GM19467 (cell line): ENCODE measurements around the gene ZNF441.
"Not testable (repeated sequence)": the region's sequence is repeated elsewhere in the genome, so short reads cannot be mapped to it uniquely, and the experiment has no call there.

ENCODE experiments used
- ATAC-seq: cut with Tn5 transposase; IDR thresholded peaks from one replicate; pipeline ENCODE4 v1.9.1; 2021; ENCODE audit warnings: mild to moderate bottlenecking, moderate library complexity; ENCODE audit not compliant: unreplicated experiment

Gene ZNF441

DNA sequence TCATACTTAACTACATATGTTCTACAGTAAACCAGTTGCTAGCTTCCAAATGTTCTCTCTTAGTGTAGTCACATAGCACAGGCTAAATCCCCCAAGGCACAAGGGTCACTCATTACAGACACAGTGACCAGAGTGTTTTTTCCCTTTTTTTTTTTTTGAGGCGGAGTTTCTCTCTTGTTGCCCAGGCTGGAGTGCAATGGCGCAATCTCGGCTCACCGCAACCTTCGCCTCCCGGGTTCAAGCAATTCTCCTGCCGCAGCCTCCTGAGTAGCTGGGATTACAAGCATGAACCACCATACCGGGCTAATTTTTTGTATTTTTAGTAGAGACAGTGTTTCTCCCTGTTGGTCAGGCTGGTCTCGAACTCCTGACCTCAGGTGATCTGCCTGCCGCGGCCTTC, 9.9 kb downstream of the ZNF441 start:
- ATAC-seq: not testable (repeated sequence)

DNA sequence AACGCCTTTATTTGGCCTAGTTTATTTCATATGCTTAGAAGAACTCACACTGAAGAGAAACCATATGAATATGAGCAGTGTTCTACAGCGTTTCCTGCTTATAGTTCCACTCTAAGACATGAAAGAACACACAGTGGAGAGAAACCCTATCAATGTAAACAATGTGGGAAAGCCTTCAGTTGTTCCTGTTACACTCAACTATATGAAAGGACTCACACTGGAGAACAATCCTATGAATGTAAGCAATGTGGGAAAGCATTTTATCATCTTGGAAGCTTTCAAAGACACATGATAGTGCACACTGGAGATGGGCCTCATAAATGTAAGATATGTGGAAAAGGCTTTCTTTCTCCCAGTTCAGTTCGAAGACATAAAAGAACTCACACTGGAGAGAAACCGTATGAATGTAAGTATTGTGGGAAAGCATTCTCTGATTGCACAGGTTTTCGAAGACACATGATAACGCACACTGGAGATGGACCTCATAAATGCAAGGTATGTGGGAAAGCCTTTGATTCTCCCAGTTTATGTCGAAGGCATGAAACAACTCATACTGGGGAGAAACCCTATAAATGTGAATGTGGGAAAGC, 13.7 kb downstream of the ZNF441 start:
- no peak for ATAC-seq

DNA sequence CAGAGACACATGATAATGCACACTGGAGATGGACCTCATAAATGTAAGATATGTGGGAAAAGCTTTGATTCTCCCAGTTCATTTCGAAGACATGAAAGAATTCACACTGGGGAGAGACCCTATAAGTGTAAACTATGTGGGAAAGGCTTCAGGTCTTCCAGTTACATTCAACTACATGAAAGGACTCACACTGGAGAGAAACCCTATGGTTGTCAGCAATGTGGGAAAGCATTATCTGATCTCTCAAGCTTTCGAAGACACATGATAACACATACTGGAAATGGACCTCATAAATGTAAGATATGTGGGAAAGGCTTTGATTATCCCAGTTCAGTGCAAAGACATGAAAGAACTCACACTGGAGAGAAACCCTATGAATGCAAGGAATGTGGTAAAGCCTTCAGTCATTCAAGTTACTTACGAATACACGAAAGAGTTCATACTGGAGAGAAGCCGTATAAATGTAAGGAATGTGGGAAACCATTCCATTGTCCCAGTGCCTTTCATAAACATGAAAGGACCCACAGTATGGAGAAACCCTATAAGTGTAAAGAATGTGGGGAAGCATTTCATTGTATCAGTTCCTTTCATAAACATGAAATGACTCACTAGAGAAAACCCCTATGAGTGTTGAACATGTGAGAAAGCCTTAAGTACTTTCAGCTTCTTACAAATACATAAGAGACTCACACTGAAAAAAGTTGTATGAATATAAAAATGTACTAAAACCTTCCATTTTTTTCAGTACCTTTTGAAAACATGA, 14.7 kb downstream of the ZNF441 start:
- no peak for ATAC-seq

DNA sequence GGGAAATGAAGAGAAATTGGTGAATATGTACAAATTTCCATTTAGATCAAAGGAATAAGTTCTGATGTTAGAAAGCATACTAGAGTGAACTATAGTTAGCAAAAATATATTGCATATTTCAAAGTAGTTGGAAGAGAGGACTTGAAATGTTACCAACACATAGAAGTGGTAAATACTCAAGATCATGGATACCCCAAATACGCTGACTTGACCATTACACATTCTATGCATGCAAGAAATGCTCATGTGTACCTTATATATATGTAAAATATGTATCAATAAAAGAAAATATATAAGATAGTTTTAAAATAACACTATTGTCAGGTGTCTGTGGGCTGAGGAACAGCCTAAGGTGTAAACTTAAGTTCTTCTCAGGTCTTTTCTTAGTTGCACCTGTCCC, 17.0 kb downstream of the ZNF441 start:
- ATAC-seq: no peak

DNA sequence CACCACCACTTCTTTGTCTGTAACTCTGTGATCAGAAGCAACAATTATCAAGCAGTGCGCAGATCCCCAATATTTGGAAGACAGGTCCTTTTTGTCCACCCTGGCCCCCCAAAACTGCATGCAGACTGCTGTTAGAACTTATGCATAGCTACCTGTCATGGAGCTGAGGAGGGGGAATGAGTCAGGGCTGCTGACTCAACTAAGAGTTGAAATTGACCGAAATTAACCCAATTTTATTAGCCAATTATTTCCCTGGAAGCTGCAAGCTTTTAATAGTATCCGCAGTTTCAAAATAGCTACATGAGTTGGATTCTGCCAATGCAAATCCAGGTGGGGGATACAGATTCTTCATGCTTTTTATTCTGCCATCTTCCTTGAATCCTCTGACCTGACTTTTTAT, 17.6 kb downstream of the ZNF441 start:
- no peak for ATAC-seq

DNA sequence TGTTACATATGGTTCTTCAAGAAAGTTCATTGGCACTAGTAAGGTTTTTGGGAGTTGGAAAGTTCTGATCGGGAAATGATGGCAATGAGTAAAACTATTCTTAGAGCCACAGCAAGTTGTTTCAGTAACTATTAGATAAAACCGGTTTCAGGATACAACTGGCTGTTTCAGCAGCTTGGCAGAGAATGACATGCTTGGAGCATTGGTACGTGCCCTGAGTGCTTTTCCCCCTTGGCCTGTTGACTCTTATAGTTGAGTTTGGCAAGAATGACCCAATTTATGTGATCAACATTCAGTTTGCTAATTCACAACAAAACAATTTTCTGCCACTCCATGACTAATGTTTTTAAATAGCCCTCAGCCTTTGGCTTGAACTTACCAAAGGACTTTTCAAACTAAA, 20.7 kb downstream of the ZNF441 start:
- no peak for ATAC-seq

DNA sequence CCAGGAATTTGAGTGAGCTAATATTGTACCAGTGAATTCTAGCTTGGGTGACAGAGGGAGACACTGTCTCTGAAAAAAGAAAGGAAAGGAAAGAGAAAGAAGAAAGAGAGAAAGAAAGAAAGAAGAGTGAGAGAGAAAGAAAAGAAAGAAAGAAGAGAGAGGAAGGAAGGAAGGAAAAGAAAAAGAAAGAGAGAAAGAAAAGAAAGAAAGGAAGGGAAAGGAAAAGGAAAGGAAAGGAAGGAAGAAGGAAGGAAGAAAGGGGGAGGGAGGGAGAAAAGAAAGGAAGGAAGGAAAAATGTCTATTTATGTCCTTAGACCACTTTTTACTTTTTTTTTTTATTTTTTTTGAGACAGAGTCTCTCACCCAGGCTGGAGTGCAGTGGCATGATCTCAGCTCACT, 26.1 kb downstream of the ZNF441 start:
- ATAC-seq: no peak

DNA sequence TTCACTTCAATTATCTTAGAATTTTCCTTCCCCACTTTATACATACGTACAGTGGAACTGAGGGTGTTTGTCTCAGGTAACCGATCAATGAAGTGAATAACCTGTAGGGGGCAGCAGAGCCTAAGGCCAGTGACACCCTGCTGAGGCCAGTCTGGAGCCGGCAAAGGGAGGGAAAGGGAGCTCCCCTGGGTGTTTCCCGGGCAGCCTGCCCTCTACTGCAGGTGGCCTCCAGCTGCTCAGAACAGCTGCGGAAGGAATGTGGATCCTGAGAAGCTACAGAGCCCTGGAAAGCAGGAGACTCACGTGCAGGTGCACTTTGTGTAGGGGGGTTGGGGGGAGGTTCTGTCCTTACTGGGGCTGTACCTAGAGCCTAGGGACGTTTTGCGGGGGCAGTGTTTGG, 30.7 kb downstream of the ZNF441 start:
- ATAC-seq: no peak

DNA sequence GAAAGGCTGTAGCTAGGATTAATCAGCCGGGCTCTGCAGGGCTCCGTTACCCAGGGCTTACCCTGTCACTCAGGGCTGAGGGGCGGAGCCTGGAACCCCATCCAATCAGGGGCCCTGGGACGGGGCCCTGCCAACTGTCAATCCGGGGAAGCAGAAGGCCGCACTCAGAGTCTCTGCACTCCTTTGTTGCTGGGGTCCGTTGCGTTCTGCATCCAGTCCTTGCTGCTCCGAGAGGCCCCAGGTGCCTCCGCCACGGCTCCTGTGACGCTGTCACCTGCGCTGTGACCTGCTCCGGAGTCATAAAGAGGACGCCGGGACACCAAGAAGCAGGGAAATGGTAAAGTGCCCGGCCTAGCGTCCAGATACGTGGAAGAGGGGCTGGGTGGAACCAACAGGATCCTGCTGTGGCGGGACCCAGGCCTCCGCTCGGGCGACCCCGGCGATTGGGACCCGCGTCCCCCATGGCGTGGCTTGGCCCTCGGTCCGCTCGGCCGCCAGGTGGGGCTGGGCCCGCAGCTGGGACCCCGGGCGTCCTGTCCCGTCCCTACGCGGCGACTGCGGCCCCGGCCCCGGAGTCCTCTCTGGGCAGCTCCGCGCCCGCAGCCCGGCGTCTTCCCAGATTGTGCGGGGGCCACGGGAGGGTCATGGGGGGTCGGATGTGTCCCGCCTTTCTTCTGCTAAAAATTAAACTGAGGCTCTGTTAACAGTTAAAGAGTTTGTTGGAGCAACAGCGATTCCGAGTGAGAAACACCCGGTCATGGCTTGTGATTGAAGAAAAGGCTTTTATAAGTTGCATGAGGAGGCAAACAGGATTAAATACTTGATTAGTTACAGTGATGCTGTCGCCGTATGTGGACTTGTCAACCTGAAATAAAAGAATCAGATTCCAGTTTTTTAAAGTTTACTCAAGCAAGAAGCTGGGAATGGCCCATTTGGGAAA, 31.9 kb downstream of the ZNF441 start, which contains the start of gene ZNF491:
TSS of gene ZNF491 (plus strand) at position 133 of the 940 bp plus-strand sequence. CDS start 7,431 bp downstream, outside the sequence.
- ATAC-seq: peak; percentile 76

DNA sequence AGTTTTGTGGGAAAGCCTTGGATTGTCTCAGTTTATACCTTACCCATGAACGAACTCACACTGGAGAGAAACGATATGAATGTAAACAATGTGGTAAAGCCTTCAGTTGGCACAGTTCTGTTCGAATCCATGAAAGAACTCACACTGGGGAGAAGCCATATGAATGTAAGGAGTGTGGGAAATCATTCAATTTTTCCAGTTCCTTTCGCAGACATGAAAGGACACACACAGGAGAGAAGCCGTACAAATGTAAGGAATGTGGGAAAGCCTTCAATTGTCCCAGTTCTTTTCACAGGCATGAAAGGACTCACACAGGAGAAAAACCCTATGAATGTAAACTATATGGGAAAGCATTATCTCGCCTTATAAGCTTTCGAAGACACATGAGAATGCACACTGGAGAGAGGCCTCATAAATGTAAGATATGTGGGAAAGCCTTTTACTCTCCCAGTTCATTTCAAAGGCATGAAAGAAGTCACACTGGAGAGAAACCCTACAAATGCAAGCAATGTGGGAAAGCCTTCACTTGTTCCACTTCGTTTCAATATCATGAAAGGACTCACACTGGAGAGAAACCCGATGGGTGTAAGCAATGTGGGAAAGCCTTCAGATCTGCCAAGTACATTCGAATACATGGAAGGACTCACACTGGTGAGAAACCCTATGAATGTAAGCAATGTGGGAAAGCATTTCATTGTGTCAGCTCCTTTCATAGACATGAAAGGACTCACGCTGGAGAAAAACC, 39.7 kb downstream of the ZNF441 start:
- ATAC-seq: no peak

DNA sequence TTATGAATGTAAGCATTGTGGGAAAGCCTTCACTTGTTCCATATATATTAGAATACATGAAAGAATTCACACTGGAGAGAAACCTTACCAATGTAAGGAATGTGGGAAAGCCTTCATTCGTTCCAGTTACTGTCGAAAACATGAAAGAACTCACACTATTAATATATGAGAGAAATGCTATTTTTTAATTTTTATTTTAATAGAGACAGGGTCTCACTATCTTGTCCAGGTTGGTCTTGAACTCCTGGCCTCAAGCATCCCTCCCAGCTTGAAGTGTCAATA, 40.2 kb downstream of the ZNF441 start:
- ATAC-seq: no peak

DNA sequence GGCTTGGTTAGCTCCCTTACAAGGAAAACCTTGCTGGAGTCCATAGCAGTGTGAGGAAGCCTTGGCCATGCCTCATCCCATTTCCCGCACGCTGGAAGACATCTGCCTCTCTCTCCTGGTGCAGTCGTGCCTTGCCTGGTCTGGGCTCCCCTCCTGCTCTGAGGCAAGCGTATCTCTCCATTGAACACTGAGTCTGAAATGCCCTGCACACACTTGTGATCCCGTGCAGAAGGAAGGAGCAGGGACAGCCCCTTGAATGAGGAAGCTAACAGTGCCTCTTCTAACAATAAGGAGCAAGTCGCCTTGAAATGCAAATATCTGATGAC, 46.9 kb downstream of the ZNF441 start:
- ATAC-seq: peak; percentile 24

DNA sequence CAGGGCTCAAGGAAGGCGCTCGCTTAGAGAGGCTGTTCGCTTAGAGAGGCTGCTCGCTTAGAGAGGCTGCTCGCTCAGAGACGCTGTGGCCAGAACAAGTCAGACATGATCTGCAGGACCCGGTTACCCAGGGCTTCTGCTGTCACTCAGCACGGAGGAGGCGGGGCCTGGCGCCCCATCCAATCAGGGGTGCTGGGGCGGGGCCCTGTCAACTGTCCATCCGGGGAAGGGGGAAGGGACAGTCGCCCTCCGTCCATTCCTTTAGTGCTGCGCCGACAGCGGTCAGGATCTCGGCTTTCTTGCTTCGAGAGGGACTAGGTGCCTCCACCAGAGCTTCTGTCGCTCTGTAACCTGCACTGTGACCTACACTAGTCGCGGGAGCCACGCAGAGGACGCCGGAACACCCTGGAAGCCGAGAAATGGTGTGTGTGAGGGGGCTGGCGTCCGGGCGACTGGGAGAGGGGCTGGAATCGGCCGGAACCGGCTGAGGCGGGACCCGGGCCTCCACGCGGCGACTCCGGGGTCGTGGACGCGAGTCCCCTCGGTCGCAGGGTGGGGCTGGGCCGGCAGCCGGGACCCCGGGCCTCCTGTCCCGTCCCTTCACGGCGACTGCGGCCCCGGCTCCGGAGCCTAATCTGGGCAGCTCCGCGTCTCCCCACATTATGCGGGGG, 47.4 kb downstream of the ZNF441 start, which contains the start of gene ZNF440:
TSS of gene ZNF440 (plus strand) at position 245 of the 671 bp plus-strand sequence. CDS start at position 420, 175 bp downstream.
- peak; percentile 97 for ATAC-seq

DNA sequence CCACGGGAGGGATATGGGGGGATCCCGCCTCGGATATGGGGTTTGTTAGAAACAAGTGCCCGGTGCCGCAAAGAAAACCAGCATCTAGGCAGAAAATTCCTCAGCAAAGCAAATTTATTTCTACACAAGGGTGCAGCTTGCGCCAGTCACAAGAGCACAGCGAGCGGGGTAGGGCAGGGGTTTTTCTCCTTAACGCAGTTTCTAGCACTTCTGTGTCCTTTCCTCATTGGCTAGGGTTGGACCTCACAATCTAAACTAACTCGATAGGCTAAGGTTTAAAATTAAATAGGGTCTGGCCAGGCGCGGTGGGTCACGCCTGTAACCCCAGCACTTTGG, 47.9 kb downstream of the ZNF441 start:
- no peak for ATAC-seq

DNA sequence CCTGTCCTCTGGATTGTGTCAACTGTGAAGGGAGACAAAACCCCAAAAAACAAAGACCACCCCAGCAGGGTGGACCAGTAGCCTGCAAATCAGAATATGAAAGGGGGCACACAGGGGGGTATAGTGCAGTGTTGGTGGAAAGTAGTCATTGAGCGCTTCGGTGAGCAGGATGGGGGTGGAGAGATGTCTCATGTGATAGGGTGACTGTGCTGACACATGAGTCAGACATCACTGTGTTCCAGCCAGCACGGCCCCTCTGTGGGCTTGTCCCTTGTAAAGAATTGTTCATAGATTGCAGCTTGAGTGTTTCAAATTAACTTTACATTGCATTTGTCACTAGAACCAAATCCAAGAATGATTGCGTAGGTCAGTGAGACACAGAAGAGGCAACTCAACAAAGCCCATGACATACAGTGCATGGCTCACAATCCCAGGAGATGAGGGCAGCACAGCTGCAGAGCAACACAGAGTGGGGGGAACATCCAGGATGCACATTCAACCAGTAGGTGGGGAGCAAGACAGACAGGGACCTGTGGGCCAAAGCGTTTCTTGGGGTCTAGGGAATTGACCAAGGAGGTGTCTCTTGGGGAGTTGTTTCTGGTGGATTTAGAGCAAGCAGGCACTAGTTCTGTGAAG, 54.8 kb downstream of the ZNF441 start:
- no peak for ATAC-seq

DNA sequence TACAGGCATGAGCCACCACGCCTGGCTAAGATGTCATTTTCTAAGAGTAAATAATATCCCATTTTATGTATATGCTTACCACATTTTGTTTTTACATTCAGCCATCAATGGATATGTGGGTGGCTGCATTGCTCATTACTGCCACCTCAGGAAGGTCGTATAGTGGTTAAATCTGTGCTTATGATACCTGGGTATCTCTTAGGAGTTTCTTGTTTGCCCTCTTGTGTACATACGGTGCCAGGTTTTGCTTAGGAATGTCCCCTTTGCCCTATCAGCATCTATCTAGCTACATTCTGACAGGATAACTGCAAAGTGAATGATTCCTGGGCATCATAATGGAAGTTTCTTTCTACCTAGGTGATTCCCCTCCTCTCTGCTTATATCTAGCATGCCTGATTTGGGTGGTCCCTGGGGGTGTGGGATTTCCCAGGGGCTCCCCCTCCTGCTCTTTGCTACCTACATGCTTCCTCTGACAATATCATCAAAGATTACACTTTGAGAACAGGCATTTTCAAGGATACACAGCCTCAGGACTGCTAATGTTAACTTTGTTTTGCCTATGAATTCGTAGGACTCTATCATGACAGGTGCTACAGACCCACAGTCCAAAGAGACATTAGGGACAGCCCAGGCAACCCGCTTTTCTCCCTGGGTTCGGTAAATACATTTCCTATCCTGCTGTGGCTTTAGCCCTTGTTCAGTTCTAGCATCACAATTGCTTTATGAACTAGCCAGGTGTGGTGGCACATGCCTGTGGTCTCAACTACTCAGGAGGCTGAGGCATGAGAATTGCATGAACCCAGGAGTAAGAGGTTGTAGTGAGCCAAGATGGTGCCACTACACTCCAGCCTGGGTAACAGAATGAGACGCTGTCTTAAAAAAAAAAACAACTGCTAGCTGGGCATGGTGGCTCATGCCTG, 62.4 kb downstream of the ZNF441 start:
- not testable (repeated sequence) for ATAC-seq

DNA sequence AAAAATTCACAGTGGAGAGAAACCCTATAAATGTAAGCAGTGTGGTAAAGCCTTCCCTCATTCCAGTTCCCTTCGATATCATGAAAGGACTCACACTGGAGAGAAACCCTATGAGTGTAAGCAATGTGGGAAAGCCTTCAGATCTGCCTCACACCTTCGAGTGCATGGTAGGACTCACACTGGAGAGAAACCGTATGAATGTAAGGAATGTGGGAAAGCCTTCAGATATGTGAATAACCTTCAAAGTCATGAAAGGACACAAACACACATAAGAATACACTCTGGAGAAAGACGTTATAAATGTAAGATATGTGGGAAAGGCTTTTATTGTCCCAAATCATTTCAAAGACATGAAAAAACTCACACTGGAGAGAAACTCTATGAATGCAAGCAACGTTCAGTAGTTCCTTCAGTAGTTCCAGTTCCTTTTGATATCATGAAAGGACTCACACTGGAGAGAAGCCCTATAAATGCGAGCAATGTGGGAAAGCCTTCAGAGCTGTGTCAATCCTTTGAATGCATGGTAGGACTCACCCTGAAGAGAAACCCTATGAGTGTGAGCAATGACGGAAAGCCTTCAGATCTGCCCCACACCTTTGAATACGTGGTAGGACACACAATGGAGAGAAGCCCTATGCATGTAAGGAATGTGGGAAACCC, 65.6 kb downstream of the ZNF441 start:
- no peak for ATAC-seq

DNA sequence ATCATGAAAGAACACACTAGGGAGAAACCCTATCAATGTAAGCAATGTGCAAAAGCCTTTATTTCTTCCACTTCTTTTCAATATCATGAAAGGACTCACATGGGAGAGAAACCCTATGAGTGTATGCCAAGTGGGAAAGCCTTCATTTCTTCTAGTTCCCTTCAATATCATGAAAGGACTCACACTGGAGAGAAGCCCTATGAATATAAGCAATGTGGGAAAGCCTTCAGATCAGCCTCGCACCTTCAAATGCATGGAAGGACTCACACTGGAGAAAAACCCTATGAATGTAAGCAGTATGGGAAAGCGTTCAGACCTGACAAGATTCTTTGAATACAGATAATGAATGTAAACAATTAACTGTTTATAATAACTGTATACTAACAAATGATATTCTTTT, 66.7 kb downstream of the ZNF441 start:
- no peak for ATAC-seq
